NCI-H460 (cell line): ENCODE data around the gene POTEH. TPM values are rescaled to one million over a fixed set of nuclear protein-coding genes. Genes with fewer than 3 reads are reported as not detected.
"Not testable (repeated sequence)": the region's sequence is repeated elsewhere in the genome, so short reads cannot be mapped to it uniquely, and the experiment has no call there.

Source experiments
- DNase-seq: peaks from one replicate; pipeline ENCODE4 v3.0.0-alpha.2; 2016; ENCODE audit warnings: low read depth; ENCODE audit errors: extremely low read depth
- polyA plus RNA-seq: library from polyadenylated mRNA; depleted of rRNA; stranded (reverse); fragments of >200 nt; gene quantifications from 2 replicates; pipeline ENCODE4 v1.2.3, GENCODE V29; 2014; cell fraction: nucleus; rRNA removed
- total RNA-seq: library from RNA; depleted of rRNA; stranded (reverse); fragments of >200 nt; shearing (Covaris generic); gene quantifications from 2 replicates; pipeline ENCODE4 v1.2.3, GENCODE V29; 2014; rRNA removed

Gene POTEH
- not detected in 2 replicates for total RNA-seq
- not detected in 2 replicates for polyA plus RNA-seq

GRCh38 chr22:15689749-15690125, at the start of gene POTEH:
Gene POTEH (plus strand): TSS chr22:15690026. CDS start chr22:15690078, 52 bp downstream.
- DNase-seq: not testable (repeated sequence)

- DNase-seq: not testable (repeated sequence)
These were observed 47.5 kb upstream of the POTEH start for GRCh38 chr22:15642288-15642861.

GRCh38 chr22:15651954-15652353, 37.9 kb upstream of the POTEH start:
- not testable (repeated sequence) for DNase-seq

DNA sequence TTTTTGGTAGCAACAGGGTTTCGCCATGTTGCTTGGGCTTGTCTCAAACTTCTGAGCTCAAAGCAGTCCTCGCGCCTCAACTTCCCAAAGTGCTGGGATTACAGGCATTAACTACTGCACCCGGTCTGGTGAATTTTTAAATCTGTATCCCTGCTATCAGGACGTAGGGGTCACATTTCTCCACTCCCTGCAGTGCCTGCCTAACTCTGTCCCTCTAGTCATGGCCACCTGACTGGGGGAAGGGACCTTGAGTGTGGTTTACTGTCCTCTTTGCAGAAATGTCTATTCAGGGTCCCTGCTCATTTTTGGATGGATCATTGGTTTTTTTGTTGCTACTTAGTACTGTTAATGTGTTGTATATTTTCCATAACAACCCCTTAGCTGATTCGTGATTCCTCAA, 37.1 kb upstream of the POTEH start:
- DNase-seq: not testable (repeated sequence)

- not testable (repeated sequence) for DNase-seq
These were observed 36.6 kb upstream of the POTEH start for GRCh38 chr22:15653241-15653640.

- DNase-seq: not testable (repeated sequence)
These were observed 28.7 kb upstream of the POTEH start for GRCh38 chr22:15661102-15661501.

DNA sequence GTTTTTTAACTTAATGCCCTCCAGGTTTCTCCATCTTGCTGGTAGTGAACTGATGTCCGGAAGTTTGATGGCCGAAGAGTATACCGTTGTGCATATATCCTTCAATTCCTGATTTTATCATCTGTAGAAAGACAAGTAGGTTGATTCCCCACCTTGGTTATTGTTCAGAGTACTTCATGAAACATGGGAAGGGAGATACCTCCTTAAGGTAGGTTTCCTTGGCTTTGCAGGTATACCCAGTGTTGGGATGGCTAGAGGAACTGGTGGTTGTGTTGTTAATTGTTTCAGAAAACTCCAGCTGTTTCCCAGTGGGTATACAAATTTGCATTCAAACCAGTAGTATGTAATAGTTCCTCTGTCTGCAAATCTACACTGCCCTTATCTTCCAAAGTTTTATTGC, 25.1 kb upstream of the POTEH start:
- DNase-seq: not testable (repeated sequence)

GRCh38 chr22:15665478-15665877, 24.3 kb upstream of the POTEH start:
- not testable (repeated sequence) for DNase-seq

DNA sequence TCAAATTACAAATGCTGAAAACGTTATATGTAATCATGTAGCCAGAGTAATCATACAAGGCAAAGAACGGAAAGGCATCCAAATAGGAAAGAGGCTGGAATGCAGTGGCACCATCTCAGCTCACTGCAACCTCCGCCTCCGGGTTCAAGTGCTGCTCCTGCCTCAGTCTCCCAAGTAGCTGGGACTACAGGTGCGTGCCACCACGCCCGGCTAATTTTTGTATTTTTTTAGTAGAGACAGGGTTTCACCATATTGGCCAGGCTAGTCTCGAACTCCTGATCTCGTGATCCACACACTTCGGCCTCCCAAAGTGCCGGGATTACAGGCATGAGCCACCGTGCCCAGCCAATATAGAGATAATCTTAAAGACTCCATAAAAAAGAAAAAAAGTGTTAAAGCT, 20.4 kb upstream of the POTEH start:
- not testable (repeated sequence) for DNase-seq

DNA sequence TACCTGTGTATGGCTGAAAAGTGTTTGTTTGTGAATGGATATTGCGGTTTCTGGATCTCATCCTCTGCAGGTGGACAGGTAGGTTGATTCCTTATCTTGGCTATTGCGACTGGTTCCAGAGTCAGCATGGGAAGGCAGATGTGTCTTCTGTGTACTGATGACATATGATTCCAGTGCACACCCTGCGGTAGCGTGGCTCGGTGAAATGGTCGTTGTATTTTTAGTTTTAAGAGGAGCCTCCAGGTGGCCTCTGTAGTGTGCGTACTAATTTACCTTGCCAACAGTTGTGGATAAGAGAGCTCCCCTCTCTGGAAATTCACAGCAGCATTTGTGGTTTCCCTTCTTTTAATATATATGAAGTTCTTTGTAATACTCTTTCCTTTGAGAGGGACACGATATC, 10.1 kb upstream of the POTEH start:
- DNase-seq: not testable (repeated sequence)

GRCh38 chr22:15684115-15684514, 5.7 kb upstream of the POTEH start:
- not testable (repeated sequence) for DNase-seq

DNA sequence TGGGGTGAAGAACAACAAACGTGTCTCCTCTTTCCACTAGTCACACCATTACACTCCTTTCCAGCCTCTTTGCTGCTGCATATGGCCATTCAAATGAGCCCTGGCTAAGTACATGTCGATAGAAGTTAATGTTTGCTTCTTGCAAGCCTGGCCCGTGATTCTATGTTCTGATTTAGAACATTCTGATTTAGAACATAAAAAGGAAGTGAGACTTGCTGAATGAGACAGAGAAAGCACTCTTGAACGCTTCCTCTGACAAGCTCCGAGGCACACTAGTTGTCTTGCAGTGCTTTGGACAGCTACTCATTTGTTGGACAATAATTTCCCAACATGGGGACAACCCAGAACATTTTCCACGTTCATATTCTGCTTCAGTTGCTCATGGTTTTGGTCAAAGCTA, 5.1 kb upstream of the POTEH start:
- not testable (repeated sequence) for DNase-seq

- not testable (repeated sequence) for DNase-seq
These were observed 4.2 kb upstream of the POTEH start for GRCh38 chr22:15685641-15686040.

DNA sequence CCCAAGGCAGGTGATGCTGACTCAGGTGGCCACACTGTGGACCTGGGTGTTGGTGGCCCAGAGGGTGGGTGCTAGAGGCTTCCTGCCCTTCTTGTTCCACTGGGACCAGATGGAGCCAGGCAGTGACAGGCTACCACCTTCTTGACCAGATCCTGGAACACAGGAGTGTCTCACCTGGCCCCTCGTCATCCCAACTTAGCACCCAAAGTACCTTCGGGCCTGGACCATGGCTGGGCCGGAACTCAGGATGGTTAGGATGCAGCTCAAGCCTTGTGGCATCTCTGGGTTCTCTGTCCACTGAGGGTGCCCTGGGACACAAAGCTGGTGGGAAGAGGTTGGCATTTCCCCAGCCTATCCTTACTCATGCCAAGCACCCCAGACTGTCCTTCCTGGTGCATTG, 2.7 kb upstream of the POTEH start:
- DNase-seq: not testable (repeated sequence)

GRCh38 chr22:15687676-15688075, 2.1 kb upstream of the POTEH start:
- not testable (repeated sequence) for DNase-seq

DNA sequence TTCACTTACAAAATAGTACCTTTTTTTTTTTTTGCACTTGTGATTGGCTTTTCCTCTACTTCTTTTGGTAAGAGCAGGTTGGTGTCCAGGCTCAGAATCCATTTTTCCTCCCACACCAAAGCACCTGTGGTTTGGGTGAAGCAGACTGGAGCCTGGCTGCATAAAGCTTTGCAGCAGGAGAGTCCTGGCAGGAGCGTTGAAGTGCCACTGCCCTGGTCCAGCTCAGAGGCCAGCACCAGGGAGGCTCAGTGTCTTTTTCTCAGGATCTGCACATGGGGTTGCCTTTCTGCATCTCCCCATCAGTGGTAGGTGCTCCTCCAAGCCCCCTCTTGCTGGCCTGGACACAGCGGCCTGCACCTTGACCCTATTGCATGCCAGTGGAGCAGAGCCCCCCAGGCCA, 1.7 kb upstream of the POTEH start:
- not testable (repeated sequence) for DNase-seq

DNA sequence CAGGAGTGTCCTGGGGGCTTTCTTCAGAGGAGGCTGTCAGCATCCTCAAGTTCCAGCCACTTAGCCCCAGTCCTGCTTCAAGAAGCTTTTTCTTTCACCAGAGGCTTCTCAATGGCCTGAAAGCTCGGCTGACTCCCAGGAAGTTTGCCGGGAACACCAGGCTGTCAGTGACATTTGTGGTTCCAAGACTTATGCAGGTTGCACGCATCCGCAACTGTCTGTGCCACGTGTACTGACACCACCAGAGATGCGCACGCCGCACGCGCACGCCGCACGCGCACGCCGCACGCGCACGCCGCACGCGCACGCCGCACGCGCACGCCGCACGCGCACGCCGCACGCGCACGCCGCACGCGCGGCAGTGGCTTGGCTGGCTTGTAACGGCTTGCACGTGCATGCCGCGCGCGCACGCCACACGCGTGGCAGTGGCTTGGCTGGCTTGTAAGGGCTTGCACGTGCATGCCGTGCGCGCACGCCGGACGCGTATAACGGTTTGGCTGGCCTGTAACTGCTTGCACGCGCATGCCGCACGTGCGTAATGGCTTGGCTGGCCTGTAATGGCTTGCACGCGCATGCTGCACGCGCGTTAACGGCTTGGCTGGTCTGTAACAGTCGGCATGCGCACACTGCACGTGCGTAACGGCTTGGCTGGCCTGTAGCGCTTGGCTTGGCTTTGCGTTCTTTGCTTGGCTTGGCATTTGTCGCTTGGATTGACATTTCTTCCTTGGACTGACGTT, 646 bp upstream of the POTEH start:
- not testable (repeated sequence) for DNase-seq

GRCh38 chr22:15713600-15713999, 23.8 kb downstream of the POTEH start:
- not testable (repeated sequence) for DNase-seq

DNA sequence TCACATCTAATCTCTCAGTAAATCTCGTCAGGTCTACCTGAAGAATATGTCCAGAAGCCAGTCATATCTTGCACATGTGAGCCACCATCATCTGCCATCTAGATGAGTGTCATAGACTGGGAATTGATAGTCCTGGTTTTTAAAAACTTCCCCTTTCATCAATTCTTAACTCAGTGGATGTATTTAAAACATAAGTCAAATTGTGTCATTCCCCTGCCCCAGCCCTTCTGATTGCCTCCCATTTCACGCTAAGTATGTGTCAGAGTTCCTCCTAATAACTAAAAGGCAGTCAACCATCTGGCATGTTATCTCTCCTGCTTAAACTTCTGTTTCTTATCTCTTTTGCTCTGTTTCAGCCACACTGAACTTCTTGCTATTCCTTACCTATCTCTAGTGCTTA, 24.3 kb downstream of the POTEH start:
- not testable (repeated sequence) for DNase-seq

DNA sequence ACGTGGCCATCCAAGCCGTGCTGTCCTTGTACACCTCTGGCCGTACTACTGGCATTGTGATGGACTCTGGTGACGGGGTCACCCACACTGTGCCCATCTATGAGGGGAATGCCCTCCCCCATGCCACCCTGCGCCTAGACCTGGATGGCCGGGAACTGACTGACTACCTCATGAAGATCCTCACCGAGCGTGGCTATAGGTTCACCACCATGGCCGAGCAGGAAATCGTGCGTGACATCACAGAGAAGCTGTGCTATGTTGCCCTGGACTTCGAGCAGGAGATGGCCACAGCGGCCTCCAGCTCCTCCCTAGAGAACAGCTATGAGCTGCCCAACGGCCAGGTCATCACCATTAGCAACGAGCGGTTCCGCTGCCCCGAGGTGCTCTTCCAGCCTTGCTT, 32.1 kb downstream of the POTEH start:
- DNase-seq: not testable (repeated sequence)

GRCh38 chr22:15729209-15729917, 39.5 kb downstream of the POTEH start:
- not testable (repeated sequence) for DNase-seq
